ENCODE measurements around the gene MSRB3. TPM values are rescaled to one million over a fixed set of nuclear protein-coding genes. Genes with fewer than 3 reads are reported as not detected.
A peak's percentile ranks its signal among the peaks of the same experiment; 100 is the strongest.

MSRB3 gene
- total and polyA plus RNA-seq, 12 donors: 44.7 to 169 (median 119) TPM

- intact Hi-C loops (cut with DNase I): no loop called here
- Histone ChIP-seq H3K9me3 (no peaks in the 10 kb centered on the region), H3K27ac (no peak overlapping the region), H3K4me3 (no peak overlapping the region), H3K27me3 (no peaks in the 10 kb centered on the region), H3K4me1 (peaks cover 2 to 68% (median 23%) of the 10 kb centered on the region in 9 donors), H3K36me3 (no peaks in the 10 kb centered on the region)
- 72 to 73% methylated on average over 1 of the region's 1 CpG for WGBS, 2 donors
- DNase-seq: no peak
- no peak for ATAC-seq
- TF ChIP-seq CTCF (IDR thresholded peaks at IDR 0.05): no peak
Measured at GRCh38 chr12:65296508-65297265, 18.2 kb downstream of the MSRB3 start.

GRCh38 chr12:65300097-65300496, 21.6 kb downstream of the MSRB3 start:
- intact Hi-C loops (cut with DNase I): loop anchor here in 1 of 10 donors (10.0 kb wide), 1 partner anchor 785 kb away; no protein-coding TSS in a partner anchor
- 46 to 64% methylated on average over 2 of the region's 2 CpGs for WGBS, 2 donors
- peak in 3 of 8 donors; percentile 12 to 37 (median 13) for ATAC-seq
- peaks cover 2 to 72% (median 33%) of the 10 kb centered on the region in 9 donors for H3K4me1 ChIP-seq
- peak overlapping the region in 6 of 10 donors; percentile 1 to 47 (median 37) for H3K27ac ChIP-seq
- TF ChIP-seq CTCF (IDR thresholded peaks at IDR 0.05): no peak
- H3K36me3 ChIP-seq: no peaks in the 10 kb centered on the region
- no peaks in the 10 kb centered on the region for H3K9me3 ChIP-seq
- H3K4me3 ChIP-seq: no peak overlapping the region
- no peak for DNase-seq
- no peaks in the 10 kb centered on the region for H3K27me3 ChIP-seq

- Histone ChIP-seq H3K27ac (peak overlapping the region in 7 of 10 donors; percentile 1 to 47 (median 32)), H3K4me3 (no peak overlapping the region), H3K36me3 (no peaks in the 10 kb centered on the region), H3K9me3 (no peaks in the 10 kb centered on the region), H3K4me1 (peaks cover 0 to 70% (median 31%) of the 10 kb centered on the region in 9 donors), H3K27me3 (no peaks in the 10 kb centered on the region)
- intact Hi-C loops (cut with DNase I): loop anchor here in 1 of 10 donors (10.0 kb wide), 1 partner anchor 784 kb away; no protein-coding TSS in a partner anchor
- ATAC-seq: peak; percentile 29 to 84 (median 72)
- WGBS, 2 donors: 41 to 48% methylated on average over 3 of the region's 3 CpGs
- DNase-seq: peak in 1 of 2 donors; percentile 8
- peak in 7 of 9 donors; percentile 26 to 43 (median 30) for TF ChIP-seq CTCF (IDR thresholded peaks at IDR 0.05)
Measured at GRCh38 chr12:65300679-65301349, 22.3 kb downstream of the MSRB3 start.

GRCh38 chr12:65302891-65303290, 24.4 kb downstream of the MSRB3 start:
- intact Hi-C loops (cut with DNase I): loop anchor here in 1 of 10 donors (10.0 kb wide), 1 partner anchor 782 kb away; no protein-coding TSS in a partner anchor
- peaks cover 0 to 86% (median 52%) of the 10 kb centered on the region in 9 donors for H3K4me1 ChIP-seq
- TF ChIP-seq CTCF (IDR thresholded peaks at IDR 0.05): no peak
- H3K27ac ChIP-seq: no peak overlapping the region
- no peak for ATAC-seq
- H3K36me3 ChIP-seq: no peaks in the 10 kb centered on the region
- H3K27me3 ChIP-seq: no peaks in the 10 kb centered on the region
- no peaks in the 10 kb centered on the region for H3K9me3 ChIP-seq
- 80 to 81% methylated on average over 3 of the region's 3 CpGs for WGBS, 2 donors
- H3K4me3 ChIP-seq: no peak overlapping the region
- DNase-seq: no peak
